ENCODE data around the gene LRP6.

The LRP6 gene

GRCh38 chr12:12207746-12208145, 59.1 kb downstream of the LRP6 start:
- no peak overlapping the region for H3K4me3 ChIP-seq (replicated peaks; ENCODE audit: low read depth, low read length)
- no peak for DNase-seq (ENCODE audit: low read depth)
- no peak for TF ChIP-seq CTCF (IDR thresholded peaks at IDR 0.05; ENCODE audit: low read length, missing control alignments)

GRCh38 chr12:12206776-12207388, 60.0 kb downstream of the LRP6 start:
- no peak for TF ChIP-seq CTCF (IDR thresholded peaks at IDR 0.05; ENCODE audit: low read length, missing control alignments)
- H3K4me3 ChIP-seq (replicated peaks; ENCODE audit: low read depth, low read length) = no peak overlapping the region
- DNase-seq (ENCODE audit: low read depth) = no peak

- no peak overlapping the region for H3K4me3 ChIP-seq (replicated peaks; ENCODE audit: low read depth, low read length)
- no peak for DNase-seq (ENCODE audit: low read depth)
- TF ChIP-seq CTCF (IDR thresholded peaks at IDR 0.05; ENCODE audit: low read length, missing control alignments) = no peak
These were observed 64.1 kb downstream of the LRP6 start for GRCh38 chr12:12202747-12203146.

DNA sequence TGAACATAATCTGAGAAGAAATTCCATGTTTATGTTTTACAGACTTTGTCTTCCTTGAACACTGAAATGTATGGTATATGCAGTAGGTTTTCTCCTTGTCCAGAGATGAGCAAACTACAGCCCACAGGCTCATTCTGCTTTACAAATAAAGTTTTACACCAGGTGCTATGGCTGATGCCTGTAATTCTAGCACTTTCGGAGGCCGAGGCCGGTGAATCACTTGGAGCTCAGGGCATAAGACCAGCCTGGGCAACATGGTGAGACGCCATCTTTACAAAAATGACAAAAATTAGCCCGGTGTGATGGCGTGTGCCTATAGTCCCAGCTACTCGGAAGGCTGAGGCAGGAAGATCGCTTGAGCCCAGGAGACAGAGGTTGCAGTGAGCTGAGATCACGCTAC, 64.7 kb downstream of the LRP6 start:
- no peak for TF ChIP-seq CTCF (IDR thresholded peaks at IDR 0.05; ENCODE audit: low read length, missing control alignments)
- H3K4me3 ChIP-seq (replicated peaks; ENCODE audit: low read depth, low read length) = no peak overlapping the region
- no peak for DNase-seq (ENCODE audit: low read depth)

DNA sequence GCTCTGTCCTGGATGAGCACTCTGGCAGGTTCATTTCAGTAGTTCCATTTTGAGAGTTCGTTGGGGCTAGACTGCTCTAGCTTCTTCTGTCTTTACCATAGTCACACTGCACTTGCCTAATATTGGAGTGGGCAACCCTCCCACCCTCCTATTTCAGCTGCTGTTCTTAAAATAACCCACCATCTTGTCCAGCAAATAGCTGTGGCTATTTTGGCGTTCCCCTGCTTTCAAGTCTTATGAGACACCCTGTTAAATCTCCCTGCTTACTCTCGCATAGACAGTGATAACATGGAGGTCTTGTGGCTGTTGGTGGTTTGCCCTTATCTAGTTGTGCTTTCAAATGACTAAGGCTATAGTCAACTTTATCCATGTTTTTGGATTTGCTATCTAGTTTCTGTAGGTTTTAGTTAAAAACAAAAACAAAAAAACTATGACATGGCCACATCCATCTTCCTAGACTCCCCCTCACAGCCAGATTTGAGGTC, 65.5 kb downstream of the LRP6 start:
- DNase-seq (ENCODE audit: low read depth) = peak; percentile 46
- no peak for TF ChIP-seq CTCF (IDR thresholded peaks at IDR 0.05; ENCODE audit: low read length, missing control alignments)
- H3K4me3 ChIP-seq (replicated peaks; ENCODE audit: low read depth, low read length) = no peak overlapping the region

DNA sequence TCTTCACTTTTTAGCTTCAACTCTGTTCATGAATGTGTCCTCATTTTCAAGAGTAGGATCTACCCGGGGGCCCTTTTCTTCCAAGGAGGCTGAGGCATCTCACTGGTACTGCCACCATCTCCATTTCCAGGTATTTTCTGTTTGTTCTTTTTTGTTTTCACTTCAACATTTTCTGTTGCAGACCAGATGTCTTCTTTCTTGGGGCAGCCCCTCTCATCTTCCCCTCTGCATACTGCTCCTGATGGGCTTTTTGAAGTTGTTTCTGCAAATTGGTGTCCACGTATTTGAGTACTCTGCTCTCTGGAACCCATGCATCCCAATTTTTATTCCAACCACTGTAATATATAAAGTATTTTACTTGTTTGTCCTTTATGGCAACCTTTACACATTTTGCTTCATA, 66.5 kb downstream of the LRP6 start:
- DNase-seq (ENCODE audit: low read depth) = no peak
- H3K4me3 ChIP-seq (replicated peaks; ENCODE audit: low read depth, low read length) = no peak overlapping the region
- no peak for TF ChIP-seq CTCF (IDR thresholded peaks at IDR 0.05; ENCODE audit: low read length, missing control alignments)

DNA sequence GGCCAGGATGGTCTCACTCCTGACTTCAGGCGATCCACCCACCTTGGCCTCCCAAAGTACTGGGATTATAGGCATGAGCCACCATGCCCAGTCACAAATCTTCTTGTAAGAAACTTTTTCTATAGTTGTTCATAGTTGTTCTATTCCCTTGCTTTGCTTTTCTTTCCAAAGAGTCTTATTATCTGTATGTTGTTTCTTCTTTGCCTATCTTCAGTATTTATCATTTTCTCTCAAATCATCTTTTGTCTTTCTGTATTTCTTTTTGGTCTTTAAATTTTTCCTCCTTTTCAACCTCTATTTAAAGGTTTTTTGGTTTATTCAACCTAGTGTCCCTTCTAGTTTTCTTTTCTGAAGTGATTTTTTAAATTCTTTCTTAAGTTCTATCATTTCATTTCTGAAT, 68.7 kb downstream of the LRP6 start:
- no peak overlapping the region for H3K4me3 ChIP-seq (replicated peaks; ENCODE audit: low read depth, low read length)
- DNase-seq (ENCODE audit: low read depth) = no peak
- TF ChIP-seq CTCF (IDR thresholded peaks at IDR 0.05; ENCODE audit: low read length, missing control alignments) = no peak
